OCI-LY7 (cell line): ENCODE measurements around the gene ZSWIM1.

Experiments
- EZH2phosphoT487 ChIP-seq: fragments of 200-600 bp; sonication (generic); IDR thresholded peaks from 2 replicates; pipeline ENCODE4 v1.6.1; 2018; ENCODE audit warnings: low read depth, borderline replicate concordance, mild to moderate bottlenecking, mixed run types, antibody characterized with exemption, low read length, moderate library complexity, mixed read lengths
- TF ChIP-seq, protein P1 (sequence below): fragments of 200-600 bp; sonication (generic); conservative IDR thresholded peaks from 2 replicates; pipeline ENCODE4 v1.5.1; 2014; ENCODE audit warnings: mild to moderate bottlenecking, antibody characterized with exemption, low read length, moderate library complexity, mixed read lengths

DNA sequence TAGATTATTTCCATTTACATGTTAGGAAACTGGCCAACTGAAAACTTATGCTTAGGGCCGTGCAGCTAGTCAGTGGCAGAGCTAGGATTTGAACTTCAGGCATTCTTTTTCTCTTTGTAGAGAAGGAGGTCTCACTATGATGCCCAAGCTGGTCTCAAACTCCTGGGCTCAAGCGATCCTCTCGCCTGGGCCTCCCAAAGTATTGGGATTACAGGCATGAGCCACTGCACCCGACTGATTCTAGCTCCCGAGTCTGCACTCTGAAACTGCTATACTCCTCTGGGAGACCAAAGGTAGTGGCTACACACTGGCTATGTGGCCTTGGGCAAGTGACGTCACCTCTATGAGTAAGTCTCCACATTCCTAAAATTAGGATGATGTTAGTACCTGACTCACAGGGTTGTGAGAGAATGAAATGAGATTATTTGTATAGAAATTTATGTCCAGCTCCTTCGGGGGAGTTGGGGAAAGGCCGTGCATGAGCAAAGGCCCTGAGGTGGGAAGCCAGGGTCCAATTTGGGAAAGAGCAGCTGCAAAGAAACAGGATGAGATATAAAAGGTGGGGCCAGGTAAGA, 24.6 kb downstream of the ZSWIM1 start:
- TF ChIP-seq, protein P1, sequence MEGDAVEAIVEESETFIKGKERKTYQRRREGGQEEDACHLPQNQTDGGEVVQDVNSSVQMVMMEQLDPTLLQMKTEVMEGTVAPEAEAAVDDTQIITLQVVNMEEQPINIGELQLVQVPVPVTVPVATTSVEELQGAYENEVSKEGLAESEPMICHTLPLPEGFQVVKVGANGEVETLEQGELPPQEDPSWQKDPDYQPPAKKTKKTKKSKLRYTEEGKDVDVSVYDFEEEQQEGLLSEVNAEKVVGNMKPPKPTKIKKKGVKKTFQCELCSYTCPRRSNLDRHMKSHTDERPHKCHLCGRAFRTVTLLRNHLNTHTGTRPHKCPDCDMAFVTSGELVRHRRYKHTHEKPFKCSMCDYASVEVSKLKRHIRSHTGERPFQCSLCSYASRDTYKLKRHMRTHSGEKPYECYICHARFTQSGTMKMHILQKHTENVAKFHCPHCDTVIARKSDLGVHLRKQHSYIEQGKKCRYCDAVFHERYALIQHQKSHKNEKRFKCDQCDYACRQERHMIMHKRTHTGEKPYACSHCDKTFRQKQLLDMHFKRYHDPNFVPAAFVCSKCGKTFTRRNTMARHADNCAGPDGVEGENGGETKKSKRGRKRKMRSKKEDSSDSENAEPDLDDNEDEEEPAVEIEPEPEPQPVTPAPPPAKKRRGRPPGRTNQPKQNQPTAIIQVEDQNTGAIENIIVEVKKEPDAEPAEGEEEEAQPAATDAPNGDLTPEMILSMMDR = no peak
- TF ChIP-seq EZH2phosphoT487 = no peak
